Left lung (tissue), 10 donors: ENCODE measurements around the gene ANLN. TPM values are rescaled to one million over a fixed set of nuclear protein-coding genes. Genes with fewer than 3 reads are reported as not detected.
"Not testable (repeated sequence)": the region's sequence is repeated elsewhere in the genome, so short reads cannot be mapped to it uniquely, and the experiment has no call there.

Experiments used
- ATAC-seq: fragments of 200-7000 bp; cut with Tn5 transposase; one replicate; pipeline ENCODE4 v1.9.1; 2020; ENCODE audit warnings: moderate library complexity
- DNase-seq, 4 donors: peaks; one replicate each; pipeline ENCODE4 v3.0.0-alpha.2; 2013 to 2020
- H3K27ac ChIP-seq, 2 donors: fragments of 200-600 bp; sonication (generic) in 1 of 2; one replicate each; pipeline versions ENCODE4 v1.5.0 to v1.8.0; 2020 to 2021
- H3K27me3 ChIP-seq, 2 donors: fragments of 200-600 bp; sonication (generic) in 1 of 2; one replicate each; pipeline versions ENCODE4 v1.5.0 to v1.8.0; 2020 to 2021
- H3K36me3 ChIP-seq, 2 donors: fragments of 200-600 bp; sonication (generic) in 1 of 2; one replicate each; pipeline versions ENCODE4 v1.5.0 to v1.8.0; 2020 to 2021
- H3K4me1 ChIP-seq, 2 donors: fragments of 200-600 bp; one replicate each; pipeline ENCODE4 v1.8.0; 2021
- H3K4me3 ChIP-seq, 2 donors: fragments of 200-600 bp; sonication (generic) in 1 of 2; one replicate each; pipeline versions ENCODE4 v1.5.0 to v1.8.0; 2020 to 2021; ENCODE audit warnings: mild to moderate bottlenecking in 1 of 2
- H3K9me3 ChIP-seq, 2 donors: fragments of 200-600 bp; sonication (generic) in 1 of 2; one replicate each; pipeline versions ENCODE4 v1.5.0 to v1.8.0; 2020 to 2021
- intact Hi-C, 2 donors: fragments of 100-400 bp; cut with DNase I; formaldehyde crosslinking; loops; one replicate each; pipeline versions ENCODE4 v1.11.2 to v1.14.2; 2022
- polyA plus RNA-seq, 6 donors: library from polyadenylated mRNA; unstranded; fragments of 120-200 nt; gene quantifications; one replicate each; pipeline ENCODE4 v1.2.1, GENCODE V29; 2013; ENCODE audit not compliant: insufficient read length in 6 of 6
- total RNA-seq, 2 donors: library from RNA; stranded (reverse); fragmentation: NEBNext Ultra II Directional; extraction: Animal tissue kit (Norgen Biotek cat#: 25700); gene quantifications; one replicate each; pipeline ENCODE4 v1.2.1, GENCODE V29; 2021
- TF ChIP-seq, protein P1 (sequence below), 2 donors: fragments of 200-600 bp; sonication (generic) in 1 of 2; IDR thresholded peaks; one replicate each; pipeline versions ENCODE4 v1.5.0 to v1.8.0; 2021; ENCODE audit warnings: antibody characterized with exemption in 2 of 2
- donor health status: DM: no; HTN: yes; CAD: no.
- donor health status: DM: no; HTN: no; CAD: no.

ANLN gene
- total and polyA plus RNA-seq, 8 donors: 9.0 to 68.5 (median 33.5) TPM

DNA sequence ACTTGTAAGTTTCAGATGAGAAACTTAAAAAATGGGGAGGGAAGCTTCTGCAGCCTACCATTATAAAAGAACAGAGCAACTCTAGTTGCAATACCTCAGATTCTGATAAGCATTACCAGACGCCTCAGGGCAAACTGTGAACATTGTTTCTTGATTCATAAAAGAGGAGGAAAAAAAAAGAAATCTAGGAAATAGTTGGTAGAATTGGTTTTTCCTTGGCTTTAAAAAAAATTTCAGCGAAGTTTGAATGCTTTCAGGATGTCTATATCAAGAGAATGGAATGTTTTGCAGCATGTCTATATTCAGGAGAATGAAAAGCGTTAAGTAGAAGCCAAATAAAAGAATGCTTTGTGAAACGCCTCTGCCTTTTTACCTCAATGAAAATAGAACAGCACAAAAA lies 17.5 kb upstream of the ANLN start:
- no peak overlapping the region for H3K4me3 ChIP-seq
- TF ChIP-seq, protein P1, sequence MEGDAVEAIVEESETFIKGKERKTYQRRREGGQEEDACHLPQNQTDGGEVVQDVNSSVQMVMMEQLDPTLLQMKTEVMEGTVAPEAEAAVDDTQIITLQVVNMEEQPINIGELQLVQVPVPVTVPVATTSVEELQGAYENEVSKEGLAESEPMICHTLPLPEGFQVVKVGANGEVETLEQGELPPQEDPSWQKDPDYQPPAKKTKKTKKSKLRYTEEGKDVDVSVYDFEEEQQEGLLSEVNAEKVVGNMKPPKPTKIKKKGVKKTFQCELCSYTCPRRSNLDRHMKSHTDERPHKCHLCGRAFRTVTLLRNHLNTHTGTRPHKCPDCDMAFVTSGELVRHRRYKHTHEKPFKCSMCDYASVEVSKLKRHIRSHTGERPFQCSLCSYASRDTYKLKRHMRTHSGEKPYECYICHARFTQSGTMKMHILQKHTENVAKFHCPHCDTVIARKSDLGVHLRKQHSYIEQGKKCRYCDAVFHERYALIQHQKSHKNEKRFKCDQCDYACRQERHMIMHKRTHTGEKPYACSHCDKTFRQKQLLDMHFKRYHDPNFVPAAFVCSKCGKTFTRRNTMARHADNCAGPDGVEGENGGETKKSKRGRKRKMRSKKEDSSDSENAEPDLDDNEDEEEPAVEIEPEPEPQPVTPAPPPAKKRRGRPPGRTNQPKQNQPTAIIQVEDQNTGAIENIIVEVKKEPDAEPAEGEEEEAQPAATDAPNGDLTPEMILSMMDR (IDR thresholded peaks at IDR 0.05): no peak
- peaks cover 0 to 5% of the 10 kb centered on the region in 2 donors for H3K4me1 ChIP-seq
- no peak for ATAC-seq
- H3K9me3 ChIP-seq: no peaks in the 10 kb centered on the region
- H3K36me3 ChIP-seq: no peaks in the 10 kb centered on the region
- intact Hi-C loops: no loop called here
- H3K27ac ChIP-seq: no peak overlapping the region
- no peaks in the 10 kb centered on the region for H3K27me3 ChIP-seq
- no peak for DNase-seq

DNA sequence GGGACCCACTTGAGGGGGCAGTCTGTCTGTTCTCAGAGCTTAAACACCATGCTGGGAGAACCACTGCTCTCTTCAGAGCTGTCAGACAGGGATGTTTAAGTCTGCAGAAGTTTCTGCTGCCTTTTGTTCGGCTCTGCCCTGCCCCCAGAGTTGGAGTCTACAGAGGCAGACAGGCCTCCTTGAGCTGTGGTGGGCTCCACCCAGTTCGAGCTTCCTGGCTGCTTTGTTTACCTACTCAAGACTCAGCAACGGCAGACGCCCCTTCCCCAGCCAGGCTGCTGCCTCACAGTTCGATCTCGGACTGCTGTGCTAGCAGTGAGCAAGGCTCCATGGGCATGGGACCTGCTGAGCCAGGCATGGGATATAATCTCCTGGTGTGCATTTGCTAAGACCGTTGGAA lies 11.1 kb upstream of the ANLN start:
- not testable (repeated sequence) for H3K36me3 ChIP-seq, ATAC-seq

DNA sequence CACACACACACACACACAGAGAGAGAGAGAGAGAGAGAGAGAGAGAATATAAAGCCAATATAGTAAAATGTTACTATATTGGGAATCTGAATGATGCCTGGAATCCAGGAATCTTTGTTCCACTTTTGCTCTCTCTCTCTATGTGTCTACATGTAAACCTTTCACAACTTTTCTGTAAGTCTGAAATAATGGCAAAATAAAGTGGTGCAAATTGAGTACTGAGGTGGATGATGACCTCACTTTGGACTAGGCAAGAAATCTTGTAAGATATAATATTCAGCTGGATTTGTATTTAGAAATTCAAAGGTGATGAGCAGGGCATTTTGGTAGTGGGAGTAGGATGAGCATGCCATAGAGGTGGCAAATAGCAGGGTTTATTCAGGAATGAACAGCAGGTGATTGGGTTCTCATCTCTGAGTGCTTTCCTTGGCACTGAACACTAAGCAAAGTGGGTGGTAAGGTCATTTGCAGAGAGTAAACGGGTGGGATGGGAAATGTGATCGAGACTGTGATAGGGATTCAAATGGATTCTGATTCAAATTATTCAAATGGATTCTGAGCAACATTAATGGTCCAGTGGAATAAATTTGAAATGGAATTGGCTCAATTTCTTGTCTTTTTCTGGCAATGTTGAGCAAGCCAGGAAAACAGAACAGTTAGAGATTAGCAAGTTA lies 9.7 kb upstream of the ANLN start:
- H3K4me1 ChIP-seq: no peaks in the 10 kb centered on the region
- ATAC-seq: no peak
- intact Hi-C loops: no loop called here
- H3K27ac ChIP-seq: no peak overlapping the region
- no peaks in the 10 kb centered on the region for H3K27me3 ChIP-seq
- TF ChIP-seq, protein P1 (IDR thresholded peaks at IDR 0.05): no peak
- no peak overlapping the region for H3K4me3 ChIP-seq
- H3K36me3 ChIP-seq: no peaks in the 10 kb centered on the region
- no peaks in the 10 kb centered on the region for H3K9me3 ChIP-seq
- no peak for DNase-seq

More for the DNA sequence above, 11.1 kb upstream of the ANLN start:
- H3K4me3 ChIP-seq, DNase-seq, H3K9me3 ChIP-seq, H3K27ac ChIP-seq, H3K27me3 ChIP-seq, intact Hi-C loops, H3K4me1 ChIP-seq: not testable (repeated sequence)

- no peak overlapping the region for H3K27ac ChIP-seq
- no peak overlapping the region for H3K4me3 ChIP-seq
- ATAC-seq: no peak
Observed at GRCh38 chr7:36381056-36381455, 8.6 kb upstream of the ANLN start.

GRCh38 chr7:36383284-36383683 lies 6.4 kb upstream of the ANLN start:
- intact Hi-C loops, H3K9me3 ChIP-seq, H3K4me1 ChIP-seq, H3K4me3 ChIP-seq, H3K27ac ChIP-seq, ATAC-seq, H3K36me3 ChIP-seq, H3K27me3 ChIP-seq, DNase-seq: not testable (repeated sequence)

More at GRCh38 chr7:36381056-36381455, 8.6 kb upstream of the ANLN start:
- no peaks in the 10 kb centered on the region for H3K36me3 ChIP-seq
- H3K27me3 ChIP-seq: no peaks in the 10 kb centered on the region
- TF ChIP-seq, protein P1 (IDR thresholded peaks at IDR 0.05): no peak
- H3K9me3 ChIP-seq: no peaks in the 10 kb centered on the region
- intact Hi-C loops: no loop called here
- H3K4me1 ChIP-seq: no peaks in the 10 kb centered on the region
- no peak for DNase-seq

DNA sequence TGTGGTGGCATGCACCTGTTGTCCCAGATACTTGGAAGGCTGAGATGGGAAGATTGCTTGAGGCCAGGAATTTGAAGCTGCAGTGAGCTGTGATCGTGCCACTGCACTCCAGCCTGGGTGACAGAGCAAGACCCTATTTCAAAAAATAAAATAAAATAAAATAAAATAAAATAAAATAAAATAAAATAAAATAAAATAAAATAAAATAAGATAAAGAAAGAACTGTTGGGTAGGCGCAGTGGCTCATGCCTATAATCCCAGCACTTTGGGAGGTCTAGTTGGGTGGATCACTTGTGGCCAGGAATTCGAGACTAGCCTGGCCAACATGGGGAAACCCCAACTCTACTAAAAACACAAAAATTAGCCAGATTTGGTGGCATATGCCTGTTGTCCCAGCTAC lies 4.0 kb upstream of the ANLN start:
- H3K9me3 ChIP-seq, H3K27me3 ChIP-seq, H3K4me3 ChIP-seq, intact Hi-C loops, H3K36me3 ChIP-seq, H3K27ac ChIP-seq, DNase-seq, ATAC-seq: not testable (repeated sequence)
- H3K4me1 ChIP-seq: peaks cover 0 to 15% of the 10 kb centered on the region in 2 donors
